H1 (cell line): ENCODE data around the gene LIPC. TPM values are rescaled to one million over a fixed set of nuclear protein-coding genes. Genes with fewer than 3 reads are reported as not detected.

Experiments used
- CTCF ChIA-PET: fragments of 300-600 bp; sonication (Branson Sonifier 250); formaldehyde crosslinking; loops from one replicate; lab custom pipeline; 2021; ENCODE audit not compliant: partially characterized antibody; lab: Charles Lee
- POLR2A ChIA-PET: fragments of 300-600 bp; sonication (Branson Sonifier 250); formaldehyde crosslinking; loops from one replicate; lab custom pipeline; 2021; ENCODE audit warnings: inconsistent platforms; ENCODE audit not compliant: partially characterized antibody; lab: Charles Lee
- DNase-seq, 2 experiments: peaks; one replicate each; pipeline versions ENCODE4 v3.0.0 to v3.0.0-alpha.2; 2010 to 2022; ENCODE audit warnings: low spot score in 2 of 2, low read depth in 1 of 2, mixed read lengths in 1 of 2
- FAIRE-seq: peaks from 2 replicates; lab custom pipeline; 2011; peaks lifted over from hg19 to GRCh38; lab: Jason Lieb, UNC
- H2AFZ ChIP-seq: 2 replicates; pipeline ENCODE4 v1.8.1; 2012; ENCODE audit warnings: low read length, inconsistent platforms
- H2AK5ac ChIP-seq: 2 replicates; pipeline ENCODE4 v1.6.1; 2013; ENCODE audit warnings: low read depth, low read length
- H2BK120ac ChIP-seq: replicated peaks from 2 replicates; pipeline ENCODE3; 2013; ENCODE audit warnings: low read depth, low read length, inconsistent platforms
- H2BK12ac ChIP-seq: 2 replicates; pipeline ENCODE4 v1.6.1; 2013; ENCODE audit warnings: low read depth, low read length
- H2BK15ac ChIP-seq: 2 replicates; pipeline ENCODE4 v1.6.1; 2013; ENCODE audit warnings: low read length
- H2BK20ac ChIP-seq: 2 replicates; pipeline ENCODE4 v1.6.1; 2013; ENCODE audit warnings: low read length
- H2BK5ac ChIP-seq: 2 replicates; pipeline ENCODE4 v1.6.1; 2013; ENCODE audit warnings: low read depth, low read length
- H3K14ac ChIP-seq: 2 replicates; pipeline ENCODE4 v1.6.1; 2013; ENCODE audit warnings: inconsistent platforms; ENCODE audit not compliant: insufficient read length
- H3K18ac ChIP-seq: 2 replicates; pipeline ENCODE4 v1.6.1; 2013; ENCODE audit warnings: low read length; ENCODE audit errors: extremely low read depth
- H3K23ac ChIP-seq: 2 replicates; pipeline ENCODE4 v1.6.1; 2013; ENCODE audit warnings: inconsistent platforms; ENCODE audit not compliant: insufficient read length
- H3K23me2 ChIP-seq: 2 replicates; pipeline ENCODE4 v1.6.1; 2013; ENCODE audit warnings: low read depth, low read length
- H3K27ac ChIP-seq: 2 replicates; pipeline ENCODE4 v1.6.1; 2011; ENCODE audit warnings: low read depth, low read length, inconsistent platforms
- H3K27me3 ChIP-seq, 4 experiments: replicated peaks in 1 of 4; 1 replicate in 1 of 4; 2 replicates in 3 of 4; pipeline versions ENCODE4 v1.6.1 to v1.8.1; 2011 to 2013; ENCODE audit warnings: low read length in 3 of 4, mild to moderate bottlenecking in 3 of 4, inconsistent platforms in 2 of 4, mixed read lengths in 2 of 4, moderate library complexity in 1 of 4; ENCODE audit not compliant: control insufficient read depth in 3 of 4, insufficient read depth in 3 of 4; ENCODE audit errors: extremely low read depth in 1 of 4
- H3K36me3 ChIP-seq, 4 experiments: 2 replicates each; pipeline versions ENCODE4 v1.6.1 to v1.8.1; 2011 to 2013; ENCODE audit warnings: mild to moderate bottlenecking in 4 of 4, low read length in 3 of 4, moderate library complexity in 2 of 4, control low read depth in 1 of 4, inconsistent platforms in 1 of 4; ENCODE audit not compliant: insufficient read depth in 4 of 4, control insufficient read depth in 2 of 4
- H3K4ac ChIP-seq: replicated peaks from 2 replicates; pipeline ENCODE3; 2013; ENCODE audit warnings: low read length, low read depth, mixed read lengths, inconsistent platforms; ENCODE audit not compliant: insufficient read length
- H3K4me1 ChIP-seq, 4 experiments: replicated peaks in 1 of 4; 1 replicate in 1 of 4; 2 replicates in 3 of 4; pipeline versions ENCODE4 v1.6.1 to v1.8.1; 2011 to 2013; ENCODE audit warnings: low read length in 3 of 4, inconsistent platforms in 2 of 4, mixed read lengths in 1 of 4; ENCODE audit not compliant: insufficient read depth in 4 of 4, control insufficient read depth in 3 of 4
- H3K4me2 ChIP-seq, 2 experiments: 2 replicates each; pipeline versions ENCODE4 v1.6.1 to v1.8.1; 2011 to 2013; ENCODE audit warnings: low read depth in 2 of 2, low read length in 2 of 2, control low read depth in 1 of 2, inconsistent platforms in 1 of 2, mild to moderate bottlenecking in 1 of 2; ENCODE audit not compliant: insufficient read depth in 1 of 2
- H3K4me3 ChIP-seq, 4 experiments: fragments of 200-600, 300-600 bp in 1 of 4; sonication (generic), shearing (Covaris generic), sonication (Bioruptor Twin) in 1 of 4; 2 replicates each; pipeline versions ENCODE4 v1.5.1 to v1.8.1; 2011 to 2016; ENCODE audit warnings: low read length in 4 of 4, low read depth in 3 of 4, control low read depth in 2 of 4, inconsistent platforms in 2 of 4, mild to moderate bottlenecking in 2 of 4, mixed read lengths in 1 of 4, moderate library complexity in 1 of 4; ENCODE audit not compliant: insufficient read depth in 2 of 4; ENCODE audit errors: extremely low read depth in 1 of 4
- H3K56ac ChIP-seq: replicated peaks from 2 replicates; pipeline ENCODE3; 2013; ENCODE audit warnings: low read depth, mild to moderate bottlenecking, mixed read lengths, low read length, inconsistent platforms; ENCODE audit not compliant: insufficient read length
- H3K79me1 ChIP-seq: 2 replicates; pipeline ENCODE4 v1.6.1; 2013; ENCODE audit warnings: low read depth, low read length, control low read depth
- H3K79me2 ChIP-seq, 2 experiments: 2 replicates each; pipeline versions ENCODE4 v1.6.1 to v1.8.1; 2012 to 2013; ENCODE audit warnings: low read length in 2 of 2, mild to moderate bottlenecking in 2 of 2, inconsistent platforms in 1 of 2; ENCODE audit not compliant: insufficient read depth in 2 of 2, control insufficient read depth in 1 of 2
- H3K9ac ChIP-seq, 4 experiments: replicated peaks in 1 of 4; 1 replicate in 1 of 4; 2 replicates in 3 of 4; pipeline versions ENCODE4 v1.6.1 to v1.8.1; 2011 to 2013; ENCODE audit warnings: low read depth in 3 of 4, low read length in 3 of 4, control low read depth in 2 of 4, mild to moderate bottlenecking in 2 of 4, moderate library complexity in 2 of 4, inconsistent platforms in 1 of 4; ENCODE audit errors: extremely low read depth in 1 of 4
- H3K9me3 ChIP-seq, 2 experiments: 2 replicates each; pipeline versions ENCODE4 v1.6.1 to v1.8.1; 2012 to 2013; ENCODE audit warnings: mild to moderate bottlenecking in 2 of 2, moderate library complexity in 2 of 2, control low read depth in 1 of 2, inconsistent platforms in 1 of 2, low read depth in 1 of 2, low read length in 1 of 2, mixed read lengths in 1 of 2; ENCODE audit not compliant: insufficient read depth in 2 of 2
- H4K20me1 ChIP-seq, 2 experiments: replicated peaks in 1 of 2; 2 replicates each; pipeline versions ENCODE3 to v1.8.1; 2011 to 2013; ENCODE audit warnings: inconsistent platforms in 2 of 2, low read length in 2 of 2, mild to moderate bottlenecking in 1 of 2; ENCODE audit not compliant: insufficient read depth in 2 of 2, control insufficient read depth in 1 of 2
- H4K5ac ChIP-seq: 2 replicates; pipeline ENCODE4 v1.6.1; 2013; ENCODE audit warnings: low read length, low read depth, mixed read lengths, inconsistent platforms; ENCODE audit not compliant: insufficient read length
- H4K8ac ChIP-seq: 2 replicates; pipeline ENCODE4 v1.8.0; 2013; ENCODE audit warnings: mild to moderate bottlenecking, moderate library complexity, low read length, inconsistent platforms; ENCODE audit not compliant: insufficient read depth; ENCODE audit errors: extremely low read depth
- H4K91ac ChIP-seq: replicated peaks from 2 replicates; pipeline ENCODE3; 2013; ENCODE audit warnings: low read length, mixed read lengths, inconsistent platforms; ENCODE audit not compliant: insufficient read length
- CHD2 ChIP-seq: IDR thresholded peaks from 2 replicates; pipeline ENCODE4 v1.6.1; 2012; ENCODE audit warnings: low read length, improper control_type of control experiment
- HDAC6 ChIP-seq: IDR thresholded peaks from one replicate; pipeline ENCODE4 v1.7.1; 2012; ENCODE audit warnings: low read depth, mild to moderate bottlenecking, inconsistent platforms, low read length, moderate library complexity
- NANOG ChIP-seq: IDR thresholded peaks from 2 replicates; pipeline ENCODE4 v1.6.1; 2011; ENCODE audit warnings: low read length, low read depth, mild to moderate bottlenecking, inconsistent platforms; ENCODE audit not compliant: insufficient read depth, poor library complexity, severe bottlenecking
- POLR2AphosphoS5 ChIP-seq: IDR thresholded peaks from 2 replicates; pipeline ENCODE4 v1.6.1; 2011; ENCODE audit warnings: low read depth, low read length
- SAP30 ChIP-seq: fragments of 300-600 bp; sonication (generic); IDR thresholded peaks from 2 replicates; pipeline ENCODE4 v1.7.1; 2012; ENCODE audit warnings: low read length, moderate library complexity, mild to moderate bottlenecking, inconsistent platforms; ENCODE audit not compliant: insufficient read depth, insufficient replicate concordance
- SIN3A ChIP-seq, 2 experiments: IDR thresholded peaks in 1 of 2; conservative IDR thresholded peaks in 1 of 2; 2 replicates each; pipeline ENCODE4 v1.6.1; 2011 to 2012; ENCODE audit warnings: low read length in 2 of 2, improper control_type of control experiment in 1 of 2, low read depth in 1 of 2, mild to moderate bottlenecking in 1 of 2
- SP2 ChIP-seq: IDR thresholded peaks from 2 replicates; pipeline ENCODE4 v1.6.1; 2012; ENCODE audit warnings: mild to moderate bottlenecking, low read length, inconsistent platforms
- SUZ12 ChIP-seq: fragments of 200-600 bp; sonication (generic); IDR thresholded peaks from 2 replicates; pipeline ENCODE4 v1.6.1; 2012; ENCODE audit warnings: mild to moderate bottlenecking, inconsistent platforms, low read length, moderate library complexity, mixed read lengths
- YY1 ChIP-seq: IDR thresholded peaks from 2 replicates; pipeline ENCODE4 v1.6.1; 2011; ENCODE audit warnings: low read depth, mild to moderate bottlenecking, low read length
- WGBS, 2 experiments: shearing (Covaris generic) in 1 of 2; methylation state at CpG; one replicate each; pipeline versions ENCODE4 v1.1.6 to v1.1.7; 2013 to 2015; ENCODE audit warnings: low lambda C conversion rate in 2 of 2, mixed read lengths in 2 of 2, inconsistent platforms in 1 of 2, low coverage in 1 of 2, missing lambda C conversion rate in 1 of 2; ENCODE audit not compliant: insufficient replicate concordance in 2 of 2, insufficient coverage in 1 of 2, insufficient read length in 1 of 2; ENCODE audit errors: extremely low coverage in 1 of 2, missing lambda C conversion rate in 1 of 2; 5-methylcytosine and 5-hydroxymethylcytosine counted together
- polyA plus RNA-seq, 7 experiments: library from polyadenylated mRNA; depleted of rRNA in 3 of 7; stranded (reverse) in 5 of 7; unstranded in 2 of 7; fragments of >200 nt in 5 of 7; fragments of 200-250 nt in 2 of 7; gene quantifications; 1 replicate in 5 of 7; 2 replicates in 1 of 7; 4 replicates in 1 of 7; pipeline versions ENCODE4 v1.2.1 to v1.2.3, GENCODE V29; 2011 to 2013; ENCODE audit warnings: missing spikeins in 2 of 7, mixed read lengths in 2 of 7
- total RNA-seq: library from RNA; stranded (reverse); fragmentation: NEBNext Ultra II Directional; extraction: Animal tissue kit (Norgen Biotek cat#: 25700); gene quantifications from 2 replicates; pipeline ENCODE4 v1.2.1, GENCODE V29; 2021
- TF ChIP-seq, protein P1 (sequence below), 3 experiments: IDR thresholded peaks; 1 replicate in 2 of 3; 2 replicates in 1 of 3; pipeline versions ENCODE4 v1.5.1 to v1.6.1; 2011; ENCODE audit warnings: low read length in 3 of 3, mild to moderate bottlenecking in 3 of 3, inconsistent platforms in 2 of 3, low read depth in 1 of 3, moderate library complexity in 1 of 3; ENCODE audit not compliant: insufficient read depth in 1 of 3; ENCODE audit errors: control extremely low read depth in 1 of 3

Gene LIPC
- total and polyA plus RNA-seq, 2 of the 8 experiments (the other 6 are each of a cell fraction or from before 2014, with no cell fraction given), result not detected

- Histone ChIP-seq H3K23me2 (no peaks in the 10 kb centered on the region), H4K8ac (no peak overlapping the region), H3K4me3 (no peak overlapping the region), H2BK120ac (no peak overlapping the region), H2AFZ (no peak overlapping the region), H3K27me3 (no peaks in the 10 kb centered on the region), H3K56ac (no peak overlapping the region), H3K79me1 (no peaks in the 10 kb centered on the region), H3K4me2 (no peak overlapping the region), H2BK20ac (no peak overlapping the region), H2BK12ac (no peak overlapping the region), H3K9me3 (no peaks in the 10 kb centered on the region), H3K4me1 (0 out of 7 replicates have a peak, but pooled peaks cover 0 to 3% (median 0%) of the 10 kb centered on the region in 4 experiments), H3K9ac (no peak overlapping the region), H3K18ac (no peak overlapping the region), H2AK5ac (no peak overlapping the region), H3K4ac (no peak overlapping the region), H2BK5ac (no peak overlapping the region), H3K23ac (no peak overlapping the region), H4K5ac (no peak overlapping the region), H4K91ac (no peak overlapping the region), H2BK15ac (no peak overlapping the region), H3K14ac (no peak overlapping the region), H3K36me3 (no peaks in the 10 kb centered on the region), H3K79me2 (no peaks in the 10 kb centered on the region), H3K27ac (no peak overlapping the region), H4K20me1 (no peaks in the 10 kb centered on the region)
- DNase-seq (no peak), FAIRE-seq (no peak)
- POLR2A ChIA-PET, result interaction anchor here (1.1 kb wide), 1 partner anchor 52 kb away, joined by 3 read pairs; no protein-coding TSS in a partner anchor
- CTCF ChIA-PET, result interaction anchor here (0.6 to 1.8 kb wide), 6 partner anchors 9 to 279 kb away, joined by 3 to 5 read pairs (median 4); no protein-coding TSS in a partner anchor
- TF ChIP-seq SP2 (no peak), HDAC6 (no peak), YY1 (no peak), SAP30 (no peak), SUZ12 (no peak), CHD2 (no peak), SIN3A (conservative IDR thresholded peaks at IDR 0.05 in 1 of 2, IDR thresholded peaks at IDR 0.05 in 1 of 2; ENCODE audit: low read depth in 1 of 2, low read length in 2 of 2) (no peak), NANOG (no peak), POLR2AphosphoS5 (no peak)
- TF ChIP-seq, protein P1, sequence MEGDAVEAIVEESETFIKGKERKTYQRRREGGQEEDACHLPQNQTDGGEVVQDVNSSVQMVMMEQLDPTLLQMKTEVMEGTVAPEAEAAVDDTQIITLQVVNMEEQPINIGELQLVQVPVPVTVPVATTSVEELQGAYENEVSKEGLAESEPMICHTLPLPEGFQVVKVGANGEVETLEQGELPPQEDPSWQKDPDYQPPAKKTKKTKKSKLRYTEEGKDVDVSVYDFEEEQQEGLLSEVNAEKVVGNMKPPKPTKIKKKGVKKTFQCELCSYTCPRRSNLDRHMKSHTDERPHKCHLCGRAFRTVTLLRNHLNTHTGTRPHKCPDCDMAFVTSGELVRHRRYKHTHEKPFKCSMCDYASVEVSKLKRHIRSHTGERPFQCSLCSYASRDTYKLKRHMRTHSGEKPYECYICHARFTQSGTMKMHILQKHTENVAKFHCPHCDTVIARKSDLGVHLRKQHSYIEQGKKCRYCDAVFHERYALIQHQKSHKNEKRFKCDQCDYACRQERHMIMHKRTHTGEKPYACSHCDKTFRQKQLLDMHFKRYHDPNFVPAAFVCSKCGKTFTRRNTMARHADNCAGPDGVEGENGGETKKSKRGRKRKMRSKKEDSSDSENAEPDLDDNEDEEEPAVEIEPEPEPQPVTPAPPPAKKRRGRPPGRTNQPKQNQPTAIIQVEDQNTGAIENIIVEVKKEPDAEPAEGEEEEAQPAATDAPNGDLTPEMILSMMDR (IDR thresholded peaks at IDR 0.05; ENCODE audit: control extremely low read depth in 1 of 3, insufficient read depth in 1 of 3, low read depth in 1 of 3, low read length in 3 of 3), result no peak
- WGBS, 2 experiments, result 91% methylated on average over 9 of the region's 9 CpGs; no CpG with 5 or more reads in 1 of the 2 experiments
Observed at GRCh38 chr15:58522391-58522790, 90.6 kb downstream of the LIPC start.
